ENCODE data around the gene ACADVL. TPM values are rescaled to one million over a fixed set of nuclear protein-coding genes. Genes with fewer than 3 reads are reported as not detected.

ACADVL gene
- total RNA-seq, 2 experiments from 2014 or later: 411 to 423 TPM

- no peaks in the 10 kb centered on the region for H3K9me3 Mint-ChIP-seq (ENCODE audit: low read depth)
- ATAC-seq (no peak), DNase-seq (no peak)
- H3K4me3 Mint-ChIP-seq: no peak overlapping the region
- no peak overlapping the region for H3K27ac Mint-ChIP-seq
- CTCF ChIA-PET: interaction anchor here (2.2 kb wide), 1 partner anchor 73 kb away, joined by 8 read pairs; no protein-coding TSS in a partner anchor
- peaks cover 26% of the 10 kb centered on the region for H3K4me1 Mint-ChIP-seq
- H3K27me3 Mint-ChIP-seq: no peaks in the 10 kb centered on the region
- peaks cover 18% of the 10 kb centered on the region for H3K36me3 Mint-ChIP-seq
These were observed 3.6 kb downstream of the ACADVL start for GRCh38 chr17:7223375-7223774.

GRCh38 chr17:7224110-7224509 lies 4.4 kb downstream of the ACADVL start:
- Mint-ChIP-seq H3K36me3 (peaks cover 18% of the 10 kb centered on the region), H3K4me3 (no peak overlapping the region), H3K4me1 (peaks cover 20% of the 10 kb centered on the region), H3K27me3 (no peaks in the 10 kb centered on the region), H3K9me3 (ENCODE audit: low read depth) (no peaks in the 10 kb centered on the region), H3K27ac (no peak overlapping the region)
- DNase-seq (no peak), ATAC-seq (no peak)
- CTCF ChIA-PET: interaction anchor here (2.2 kb wide), 1 partner anchor 72 kb away, joined by 8 read pairs; no protein-coding TSS in a partner anchor

DNA sequence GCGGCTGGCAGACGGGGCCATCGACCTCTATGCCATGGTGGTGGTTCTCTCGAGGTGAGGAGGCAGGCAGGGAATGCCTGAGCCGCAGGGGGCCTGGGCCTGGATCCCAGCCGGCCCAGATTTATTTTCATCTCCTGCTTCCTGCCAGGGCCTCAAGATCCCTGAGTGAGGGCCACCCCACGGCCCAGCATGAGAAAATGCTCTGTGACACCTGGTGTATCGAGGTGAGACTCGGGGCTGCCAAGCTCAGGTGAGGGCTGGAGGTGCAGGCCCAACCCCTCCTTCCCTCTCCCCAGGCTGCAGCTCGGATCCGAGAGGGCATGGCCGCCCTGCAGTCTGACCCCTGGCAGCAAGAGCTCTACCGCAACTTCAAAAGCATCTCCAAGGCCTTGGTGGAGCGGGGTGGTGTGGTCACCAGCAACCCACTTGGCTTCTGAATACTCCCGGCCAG lies 4.9 kb downstream of the ACADVL start:
- Mint-ChIP-seq H3K4me1 (peaks cover 15% of the 10 kb centered on the region), H3K4me3 (no peak overlapping the region), H3K27ac (no peak overlapping the region), H3K27me3 (no peaks in the 10 kb centered on the region), H3K9me3 (ENCODE audit: low read depth) (no peaks in the 10 kb centered on the region), H3K36me3 (peaks cover 21% of the 10 kb centered on the region)
- ATAC-seq (no peak), DNase-seq (no peak)
- CTCF ChIA-PET: interaction anchor here (2.2 kb wide), 1 partner anchor 72 kb away, joined by 8 read pairs; no protein-coding TSS in a partner anchor

GRCh38 chr17:7225711-7226331 lies 6.1 kb downstream of the ACADVL start:
- Mint-ChIP-seq H3K27ac (no peak overlapping the region), H3K36me3 (peaks cover 26% of the 10 kb centered on the region), H3K9me3 (ENCODE audit: low read depth) (no peaks in the 10 kb centered on the region), H3K4me3 (no peak overlapping the region), H3K27me3 (no peaks in the 10 kb centered on the region), H3K4me1 (peaks cover 9% of the 10 kb centered on the region)
- ATAC-seq (no peak), DNase-seq (no peak)
- CTCF ChIA-PET: no interaction called here

DNA sequence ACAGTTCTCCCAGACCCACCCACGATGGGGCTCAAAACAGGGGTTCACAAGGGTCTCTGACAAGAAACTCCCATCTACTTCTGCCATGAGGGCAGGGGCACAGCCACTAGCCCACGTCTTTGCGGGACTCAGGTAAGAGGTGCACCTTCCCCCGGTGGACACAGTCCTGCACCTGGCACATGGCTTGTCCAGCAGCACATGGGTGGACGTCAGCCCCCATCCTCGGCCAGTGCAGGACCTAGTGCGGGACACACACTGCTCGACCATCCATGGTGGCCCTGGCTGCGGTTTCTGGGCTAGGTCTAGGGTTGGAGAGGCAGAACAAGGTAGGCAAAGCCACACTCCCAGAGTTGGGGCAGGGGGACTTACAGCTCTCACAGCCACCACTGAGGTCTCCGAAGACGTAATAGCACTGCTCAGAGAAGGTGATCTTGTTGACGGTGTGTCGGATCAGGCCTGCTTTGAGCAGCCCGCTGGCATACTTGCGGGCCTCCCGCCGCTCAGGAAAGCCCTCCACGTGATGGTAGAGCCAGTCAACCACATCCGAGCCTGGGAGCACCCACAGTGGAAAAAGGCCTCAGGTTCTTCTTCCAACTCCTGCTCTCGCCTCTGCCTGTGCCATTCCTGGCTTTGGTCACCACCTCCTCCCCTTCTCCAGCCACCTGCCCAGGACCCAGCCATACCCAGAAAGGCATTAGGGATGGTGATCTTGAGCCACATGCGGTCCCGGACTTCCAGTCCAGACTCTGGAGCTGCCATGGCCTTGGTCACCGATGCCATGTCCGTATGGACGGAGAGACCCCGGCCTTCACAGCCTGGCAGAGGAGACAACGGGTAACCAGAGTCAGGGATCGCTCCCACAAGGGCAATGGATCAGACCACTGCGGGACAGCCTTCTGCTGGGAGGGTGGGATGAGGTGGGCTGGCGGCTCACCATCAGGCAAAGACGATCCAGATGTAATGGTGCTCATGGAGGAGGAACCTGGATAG lies 7.3 kb downstream of the ACADVL start:
- Mint-ChIP-seq H3K27me3 (no peaks in the 10 kb centered on the region), H3K4me3 (no peak overlapping the region), H3K36me3 (peaks cover 28% of the 10 kb centered on the region), H3K9me3 (ENCODE audit: low read depth) (no peaks in the 10 kb centered on the region), H3K4me1 (peaks cover 5% of the 10 kb centered on the region), H3K27ac (no peak overlapping the region)
- DNase-seq: no peak
- ATAC-seq: no peak
- CTCF ChIA-PET: no interaction called here

GRCh38 chr17:7228920-7229319 lies 9.2 kb downstream of the ACADVL start:
- no peaks in the 10 kb centered on the region for H3K9me3 Mint-ChIP-seq (ENCODE audit: low read depth)
- no peak overlapping the region for H3K27ac Mint-ChIP-seq
- H3K36me3 Mint-ChIP-seq: peaks cover 20% of the 10 kb centered on the region
- no peak overlapping the region for H3K4me3 Mint-ChIP-seq
- no peak for ATAC-seq
- peaks cover 18% of the 10 kb centered on the region for H3K4me1 Mint-ChIP-seq
- no peaks in the 10 kb centered on the region for H3K27me3 Mint-ChIP-seq
- DNase-seq: no peak
- CTCF ChIA-PET: no interaction called here

DNA sequence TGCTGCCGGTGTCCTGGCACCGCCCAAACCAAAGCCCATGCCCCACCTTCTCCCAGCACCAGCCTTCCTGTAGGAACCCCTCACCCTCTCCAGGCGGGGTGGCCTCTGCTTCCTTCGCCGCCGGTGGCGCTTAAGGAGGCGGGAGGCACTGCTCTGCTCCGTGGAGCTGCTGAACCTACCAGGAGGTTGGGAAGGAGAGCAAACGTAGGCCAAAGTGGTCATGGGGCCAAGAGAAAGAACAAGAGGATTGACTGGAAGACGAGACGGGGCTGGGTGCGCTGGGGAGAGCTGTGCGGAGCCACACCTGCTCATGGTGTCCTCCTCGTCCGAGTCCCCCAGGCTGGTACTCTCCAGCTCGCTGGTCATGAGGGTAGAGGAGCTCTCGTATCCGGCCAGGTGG lies 9.8 kb downstream of the ACADVL start:
- ATAC-seq (no peak), DNase-seq (no peak)
- no peaks in the 10 kb centered on the region for H3K27me3 Mint-ChIP-seq
- no peak overlapping the region for H3K4me3 Mint-ChIP-seq
- H3K4me1 Mint-ChIP-seq: peaks cover 20% of the 10 kb centered on the region
- H3K36me3 Mint-ChIP-seq: peaks cover 22% of the 10 kb centered on the region
- H3K9me3 Mint-ChIP-seq (ENCODE audit: low read depth): no peaks in the 10 kb centered on the region
- CTCF ChIA-PET: no interaction called here
- H3K27ac Mint-ChIP-seq: no peak overlapping the region

DNA sequence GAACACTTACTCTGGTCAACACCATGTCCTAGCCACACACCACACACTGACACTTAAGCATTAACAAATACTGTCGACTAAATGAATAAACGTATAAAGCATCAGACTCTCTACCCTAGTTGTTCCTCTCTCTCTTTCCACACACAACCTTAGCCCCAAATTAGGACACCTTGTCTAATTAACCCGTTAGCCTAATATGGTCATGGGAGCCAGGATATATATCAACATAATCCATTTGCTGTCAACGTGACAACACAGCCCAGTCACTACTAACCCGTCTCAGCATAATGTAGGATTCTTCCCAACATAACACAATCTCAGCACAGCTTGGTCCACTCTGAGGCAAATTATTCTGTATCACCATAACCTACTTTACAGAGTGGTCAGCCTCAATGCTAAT lies 12.4 kb downstream of the ACADVL start:
- Mint-ChIP-seq H3K9me3 (ENCODE audit: low read depth) (no peaks in the 10 kb centered on the region), H3K4me1 (peaks cover 43% of the 10 kb centered on the region), H3K27ac (no peak overlapping the region), H3K36me3 (peaks cover 40% of the 10 kb centered on the region), H3K4me3 (peak overlapping the region; percentile 22), H3K27me3 (no peaks in the 10 kb centered on the region)
- ATAC-seq: no peak
- CTCF ChIA-PET: interaction anchor here (1.1 to 2.0 kb wide), 2 partner anchors 11 to 13 kb away, joined by 3 to 11 read pairs; partner anchors contain the start of genes ACADVL and DLG4
- DNase-seq: no peak

GRCh38 chr17:7233701-7234082 lies 14.0 kb downstream of the ACADVL start:
- H3K4me1 Mint-ChIP-seq: peaks cover 45% of the 10 kb centered on the region
- H3K27me3 Mint-ChIP-seq: no peaks in the 10 kb centered on the region
- DNase-seq (no peak), ATAC-seq (no peak)
- no peaks in the 10 kb centered on the region for H3K9me3 Mint-ChIP-seq (ENCODE audit: low read depth)
- H3K4me3 Mint-ChIP-seq: peak overlapping the region; percentile 86
- H3K27ac Mint-ChIP-seq: peak overlapping the region; percentile 92
- peaks cover 33% of the 10 kb centered on the region for H3K36me3 Mint-ChIP-seq
- CTCF ChIA-PET: interaction anchor here (0.6 to 1.5 kb wide), 3 partner anchors 9 to 63 kb away, joined by 3 to 4 read pairs (median 3); partner anchors contain the start of genes ACADVL, DLG4 and GABARAP

DNA sequence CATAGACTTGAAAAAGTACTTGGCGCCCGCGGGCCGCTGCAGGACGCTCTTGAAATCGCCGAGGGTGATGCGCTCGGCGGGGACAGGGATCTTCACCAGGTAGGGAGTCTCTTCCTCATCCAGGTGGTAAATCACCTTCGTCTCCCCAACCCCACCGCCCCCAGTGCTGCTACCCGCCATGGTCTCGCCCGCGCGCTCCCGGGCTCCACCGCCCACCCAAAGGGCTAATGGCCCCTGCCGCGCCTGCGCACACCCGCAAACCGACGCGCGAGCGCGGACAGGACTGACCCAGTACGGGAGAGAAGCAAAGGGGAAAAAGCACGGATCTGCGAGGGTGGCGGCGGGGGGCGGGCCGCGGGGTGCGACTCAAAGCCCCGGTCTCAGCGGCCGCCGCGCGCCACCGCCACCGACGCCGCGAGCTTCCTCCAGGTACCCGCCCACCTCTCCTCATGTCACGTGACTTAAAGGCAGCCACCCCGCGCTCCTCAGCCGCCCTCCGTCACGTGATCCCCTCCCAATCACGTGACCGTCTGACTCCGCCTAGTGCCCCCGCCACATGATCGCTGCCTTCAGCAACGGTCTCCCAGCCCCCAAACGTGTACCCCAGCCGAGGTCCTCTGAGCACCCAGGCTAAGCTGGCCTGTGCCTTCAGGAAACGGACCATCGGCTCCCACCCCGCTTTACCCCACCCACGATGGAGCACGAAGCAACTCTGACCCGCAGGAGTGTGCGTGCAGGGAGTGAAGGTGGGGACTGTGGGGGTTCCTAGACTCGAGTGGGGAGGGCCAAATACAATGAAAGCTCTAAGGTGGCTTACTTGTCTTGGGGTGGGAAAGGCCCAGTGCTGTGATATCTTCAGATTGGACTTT lies 14.6 kb downstream of the ACADVL start, which contains the start of gene DVL2:
Gene DVL2, minus strand, starts transcription at position 435 of the 869 bp plus-strand sequence. Its CDS starts 255 bp downstream, at position 180.
- Mint-ChIP-seq H3K27ac (peak within 1 kb of the TSS; percentile 92), H3K9me3 (ENCODE audit: low read depth) (no peaks in the 10 kb centered on the region), H3K27me3 (no peaks in the 10 kb centered on the region), H3K36me3 (peaks cover 33% of the 10 kb centered on the region), H3K4me1 (peaks cover 45% of the 10 kb centered on the region), H3K4me3 (peak within 1 kb of the TSS; percentile 86)
- CTCF ChIA-PET: interaction anchor here (0.6 to 1.5 kb wide), 5 partner anchors 13 to 72 kb away, joined by 3 to 6 read pairs (median 4); partner anchors contain the start of genes ACADVL and DLG4
- ATAC-seq: peak; percentile 50
- DNase-seq: peak; percentile 97

DNA sequence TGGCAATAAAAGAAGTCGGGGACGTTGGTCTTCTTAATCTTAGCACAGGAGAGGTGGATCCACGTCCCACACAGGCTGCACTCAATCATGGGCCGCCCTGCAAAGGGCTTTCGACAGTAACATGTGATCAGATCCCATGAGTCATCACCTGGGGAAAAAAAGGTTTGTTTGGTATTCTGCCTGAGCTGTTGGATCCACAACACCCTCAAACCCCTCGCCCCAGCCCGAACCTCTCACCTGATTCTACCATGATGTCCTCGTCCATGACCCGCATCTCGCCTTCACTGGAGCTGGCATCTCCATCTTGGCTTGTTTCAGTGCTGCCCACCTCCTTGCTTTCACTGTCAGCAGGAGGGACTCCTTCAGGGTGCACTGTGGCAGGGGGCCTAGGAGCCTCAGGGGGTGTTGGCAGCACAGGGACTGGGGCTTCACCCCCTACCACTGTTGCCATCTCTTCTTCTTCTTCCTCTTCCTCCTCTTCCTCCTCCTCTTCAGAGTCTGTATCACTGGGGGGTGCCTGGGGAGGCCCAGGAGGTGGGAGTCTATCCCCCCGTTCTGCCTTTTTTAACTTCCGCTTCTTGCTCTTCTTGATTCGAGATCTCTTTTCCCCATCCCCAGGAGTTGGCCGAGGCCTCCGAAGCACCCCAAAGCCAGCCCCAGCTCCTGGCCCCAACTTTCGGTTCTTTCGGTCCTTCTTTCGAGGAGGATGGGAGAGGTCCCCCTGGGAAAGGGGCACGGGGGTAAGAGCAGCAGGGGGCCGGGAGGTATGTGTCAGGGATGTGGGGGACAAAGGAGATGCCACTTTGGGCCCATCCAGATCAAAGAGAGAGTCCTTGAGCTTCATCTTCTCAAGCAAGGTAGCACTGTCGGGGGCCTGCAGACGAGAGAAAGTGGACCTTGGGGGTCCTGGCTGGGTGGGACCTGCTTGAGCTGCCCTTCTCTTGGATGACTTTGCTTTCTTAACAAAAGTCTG lies 16.2 kb downstream of the ACADVL start:
- Mint-ChIP-seq H3K27me3 (no peaks in the 10 kb centered on the region), H3K27ac (peak overlapping the region; percentile 47), H3K4me1 (peaks cover 59% of the 10 kb centered on the region), H3K36me3 (peaks cover 33% of the 10 kb centered on the region), H3K9me3 (ENCODE audit: low read depth) (no peaks in the 10 kb centered on the region), H3K4me3 (peak overlapping the region; percentile 25)
- CTCF ChIA-PET: interaction anchor here (1.0 to 1.3 kb wide), 2 partner anchors 15 kb away, joined by 4 to 6 read pairs; no protein-coding TSS in a partner anchor
- no peak for ATAC-seq
- DNase-seq: no peak

- Mint-ChIP-seq H3K27me3 (no peaks in the 10 kb centered on the region), H3K36me3 (peaks cover 36% of the 10 kb centered on the region), H3K4me3 (peak overlapping the region; percentile 86), H3K9me3 (ENCODE audit: low read depth) (no peaks in the 10 kb centered on the region), H3K4me1 (peaks cover 67% of the 10 kb centered on the region), H3K27ac (peak overlapping the region; percentile 91)
- DNase-seq (no peak), ATAC-seq (no peak)
- CTCF ChIA-PET: interaction anchor here (1.0 kb wide), 1 partner anchor 16 kb away, joined by 4 read pairs; no protein-coding TSS in a partner anchor
These were observed 17.1 kb downstream of the ACADVL start for GRCh38 chr17:7236808-7237207.
